PFSK-1 (cell line): ENCODE results near the gene EPHA4.

ENCODE experiments used
- FOXP2 ChIP-seq: optimal IDR thresholded peaks from 2 replicates; pipeline ENCODE3; 2011; ENCODE audit warnings: borderline replicate concordance, control low read depth, inconsistent platforms; ENCODE audit not compliant: insufficient read depth; ENCODE audit errors: extremely low read length, extremely low read depth
- POLR2AphosphoS5 ChIP-seq: IDR thresholded peaks from 2 replicates; pipeline ENCODE4 v1.6.1; 2012; ENCODE audit warnings: low read depth, mild to moderate bottlenecking, control low read depth, low read length, moderate library complexity
- SIN3A ChIP-seq: IDR thresholded peaks from 2 replicates; pipeline ENCODE4 v1.6.1; 2012; ENCODE audit warnings: mild to moderate bottlenecking, low read length, moderate library complexity, borderline replicate concordance; ENCODE audit not compliant: insufficient read depth
- TAF1 ChIP-seq: IDR thresholded peaks from 2 replicates; pipeline ENCODE4 v1.6.1; 2012; ENCODE audit warnings: low read length, control low read depth, borderline replicate concordance; ENCODE audit not compliant: insufficient read depth
- TF ChIP-seq, protein P1 (sequence below), 2 experiments: IDR thresholded peaks; 2 replicates each; pipeline versions ENCODE4 v1.6.1 to v1.8.0; 2011 to 2012; ENCODE audit warnings: low read depth in 2 of 2, low read length in 2 of 2, control low read depth in 1 of 2, inconsistent platforms in 1 of 2, mild to moderate bottlenecking in 1 of 2, moderate library complexity in 1 of 2; ENCODE audit not compliant: insufficient read depth in 1 of 2

EPHA4 gene

DNA sequence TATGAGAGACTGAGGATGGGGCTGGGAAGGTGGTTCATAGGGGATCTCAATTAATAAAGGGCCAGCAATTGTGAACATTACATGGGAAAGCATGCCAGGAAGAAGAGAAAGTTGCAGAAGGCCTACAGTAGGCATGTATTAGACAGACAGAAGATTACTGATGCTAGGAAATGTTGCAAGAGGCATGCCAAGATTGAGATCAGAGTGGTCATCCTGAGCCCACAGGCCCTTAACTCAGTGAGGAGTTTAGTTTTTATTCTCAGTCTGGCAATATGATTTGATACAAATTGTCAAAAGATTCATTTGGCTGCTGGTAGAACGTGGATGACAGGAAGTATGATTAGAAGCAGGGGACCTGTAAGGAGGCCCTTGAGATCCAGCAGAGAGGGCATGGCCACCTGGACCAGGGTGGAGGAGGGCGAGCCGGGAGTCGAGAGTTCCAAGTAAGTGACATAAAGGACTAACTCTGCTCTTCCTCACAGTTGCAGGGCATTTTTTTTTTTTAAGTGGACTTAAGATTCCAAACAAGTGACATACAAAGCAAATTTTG is 54.9 kb downstream of the EPHA4 start:
- TF ChIP-seq SIN3A: no peak
- no peak for TF ChIP-seq POLR2AphosphoS5
- no peak for TF ChIP-seq FOXP2
- TF ChIP-seq TAF1: no peak
- TF ChIP-seq, protein P1, sequence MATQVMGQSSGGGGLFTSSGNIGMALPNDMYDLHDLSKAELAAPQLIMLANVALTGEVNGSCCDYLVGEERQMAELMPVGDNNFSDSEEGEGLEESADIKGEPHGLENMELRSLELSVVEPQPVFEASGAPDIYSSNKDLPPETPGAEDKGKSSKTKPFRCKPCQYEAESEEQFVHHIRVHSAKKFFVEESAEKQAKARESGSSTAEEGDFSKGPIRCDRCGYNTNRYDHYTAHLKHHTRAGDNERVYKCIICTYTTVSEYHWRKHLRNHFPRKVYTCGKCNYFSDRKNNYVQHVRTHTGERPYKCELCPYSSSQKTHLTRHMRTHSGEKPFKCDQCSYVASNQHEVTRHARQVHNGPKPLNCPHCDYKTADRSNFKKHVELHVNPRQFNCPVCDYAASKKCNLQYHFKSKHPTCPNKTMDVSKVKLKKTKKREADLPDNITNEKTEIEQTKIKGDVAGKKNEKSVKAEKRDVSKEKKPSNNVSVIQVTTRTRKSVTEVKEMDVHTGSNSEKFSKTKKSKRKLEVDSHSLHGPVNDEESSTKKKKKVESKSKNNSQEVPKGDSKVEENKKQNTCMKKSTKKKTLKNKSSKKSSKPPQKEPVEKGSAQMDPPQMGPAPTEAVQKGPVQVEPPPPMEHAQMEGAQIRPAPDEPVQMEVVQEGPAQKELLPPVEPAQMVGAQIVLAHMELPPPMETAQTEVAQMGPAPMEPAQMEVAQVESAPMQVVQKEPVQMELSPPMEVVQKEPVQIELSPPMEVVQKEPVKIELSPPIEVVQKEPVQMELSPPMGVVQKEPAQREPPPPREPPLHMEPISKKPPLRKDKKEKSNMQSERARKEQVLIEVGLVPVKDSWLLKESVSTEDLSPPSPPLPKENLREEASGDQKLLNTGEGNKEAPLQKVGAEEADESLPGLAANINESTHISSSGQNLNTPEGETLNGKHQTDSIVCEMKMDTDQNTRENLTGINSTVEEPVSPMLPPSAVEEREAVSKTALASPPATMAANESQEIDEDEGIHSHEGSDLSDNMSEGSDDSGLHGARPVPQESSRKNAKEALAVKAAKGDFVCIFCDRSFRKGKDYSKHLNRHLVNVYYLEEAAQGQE (IDR thresholded peaks at IDR 0.05; ENCODE audit: insufficient read depth in 1 of 2, low read depth in 2 of 2, low read length in 2 of 2): no peak

DNA sequence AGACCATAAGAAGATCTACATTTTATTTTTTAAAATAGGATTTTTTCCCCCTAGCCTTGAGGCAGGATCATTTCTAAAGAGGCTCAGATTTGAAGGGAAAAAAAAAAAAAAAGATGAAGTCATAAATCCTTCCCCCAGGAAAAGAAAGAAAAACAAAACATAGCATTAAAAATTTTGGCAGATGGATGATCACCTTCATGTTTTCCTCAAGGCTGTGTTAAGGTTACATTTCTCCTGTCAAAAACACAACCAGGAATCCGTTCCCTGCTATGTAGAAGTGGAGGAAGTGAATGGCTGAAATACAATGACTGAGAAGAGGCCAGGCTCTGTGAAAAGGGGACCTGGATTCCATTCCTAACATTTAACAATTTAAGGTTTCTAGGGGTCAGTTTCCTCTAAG is 56.2 kb downstream of the EPHA4 start:
- TF ChIP-seq, protein P1 (IDR thresholded peaks at IDR 0.05; ENCODE audit: insufficient read depth in 1 of 2, low read depth in 2 of 2, low read length in 2 of 2): no peak
- TF ChIP-seq POLR2AphosphoS5 (no peak), TAF1 (no peak), SIN3A (no peak), FOXP2 (no peak)

- no peak for TF ChIP-seq FOXP2
- no peak for TF ChIP-seq SIN3A
- no peak for TF ChIP-seq POLR2AphosphoS5
- TF ChIP-seq TAF1: no peak
- TF ChIP-seq, protein P1 (IDR thresholded peaks at IDR 0.05; ENCODE audit: insufficient read depth in 1 of 2, low read depth in 2 of 2, low read length in 2 of 2): no peak
Measured at GRCh38 chr2:221514305-221515040, 57.6 kb downstream of the EPHA4 start.

- TF ChIP-seq FOXP2 (no peak), SIN3A (no peak), TAF1 (no peak), POLR2AphosphoS5 (no peak)
- TF ChIP-seq, protein P1 (IDR thresholded peaks at IDR 0.05; ENCODE audit: insufficient read depth in 1 of 2, low read depth in 2 of 2, low read length in 2 of 2): no peak
Measured at GRCh38 chr2:221513232-221513631, 58.9 kb downstream of the EPHA4 start.
